COLO668 (cell line): ENCODE results near the gene DHRSX.
"Not testable (repeated sequence)": the region's sequence is repeated elsewhere in the genome, so short reads cannot be mapped to it uniquely, and the experiment has no call there.

ENCODE experiments used
- DNase-seq: peaks from one replicate; lab custom pipeline; 2025; ENCODE audit not compliant: unreplicated experiment; lab: John Stamatoyannopoulos, UW

Gene DHRSX

GRCh38 chrX:2401201-2401589 lies 99.6 kb downstream of the DHRSX start:
- DNase-seq, result no peak

GRCh38 chrX:2398064-2398656 lies 102.6 kb downstream of the DHRSX start:
- no peak for DNase-seq

GRCh38 chrX:2397229-2398063 lies 103.3 kb downstream of the DHRSX start:
- DNase-seq, result no peak

GRCh38 chrX:2395261-2395992 lies 105.3 kb downstream of the DHRSX start:
- DNase-seq, result no peak

- DNase-seq, result no peak
Measured at GRCh38 chrX:2391869-2392606, 108.7 kb downstream of the DHRSX start.

GRCh38 chrX:2390754-2391153 lies 110.0 kb downstream of the DHRSX start:
- DNase-seq, result no peak

- DNase-seq, result not testable (repeated sequence)
Measured at GRCh38 chrX:2389731-2390130, 111.0 kb downstream of the DHRSX start.

- DNase-seq, result no peak
Measured at GRCh38 chrX:2389324-2389723, 111.5 kb downstream of the DHRSX start.

- no peak for DNase-seq
Measured at GRCh38 chrX:2388669-2389068, 112.1 kb downstream of the DHRSX start.

- DNase-seq, result no peak
Measured at GRCh38 chrX:2387614-2388239, 113.0 kb downstream of the DHRSX start.

- DNase-seq, result no peak
Measured at GRCh38 chrX:2385224-2385623, 115.6 kb downstream of the DHRSX start.

GRCh38 chrX:2384486-2384885 lies 116.3 kb downstream of the DHRSX start:
- DNase-seq, result no peak

- DNase-seq, result no peak
Measured at GRCh38 chrX:2383735-2384134, 117.0 kb downstream of the DHRSX start.

GRCh38 chrX:2383144-2383543 lies 117.6 kb downstream of the DHRSX start:
- DNase-seq, result no peak

- not testable (repeated sequence) for DNase-seq
Measured at GRCh38 chrX:2382433-2383048, 118.2 kb downstream of the DHRSX start.

- DNase-seq, result no peak
Measured at GRCh38 chrX:2376166-2376565, 124.6 kb downstream of the DHRSX start.

GRCh38 chrX:2374086-2374485 lies 126.7 kb downstream of the DHRSX start:
- no peak for DNase-seq

- DNase-seq, result no peak
Measured at GRCh38 chrX:2373615-2374014, 127.2 kb downstream of the DHRSX start.

GRCh38 chrX:2371026-2371711 lies 129.6 kb downstream of the DHRSX start:
- DNase-seq, result no peak

GRCh38 chrX:2370456-2370855 lies 130.3 kb downstream of the DHRSX start:
- no peak for DNase-seq
